ENCODE measurements around the gene IFT20. TPM values are rescaled to one million over a fixed set of nuclear protein-coding genes. Genes with fewer than 3 reads are reported as not detected.

Gene IFT20
- total RNA-seq, 2 experiments from 2014 or later: 52.6 to 53.1 TPM

- H3K27ac Mint-ChIP-seq: peak overlapping the region; percentile 64
- TF ChIP-seq CTCF (IDR thresholded peaks at IDR 0.05): no peak
- ChIA-PET POLR2A (interaction anchor here (0.6 to 4.9 kb wide), 13 partner anchors 14 to 344 kb away, joined by 3 to 31 read pairs (median 4); partner anchors contain the start of genes ALDOC, BLTP2, IFT20 and NEK8), CTCF (interaction anchor here (1.3 kb wide), 1 partner anchor 49 kb away, joined by 4 read pairs; the partner anchor contains the start of genes IFT20 and TNFAIP1)
- DNase-seq (peak in 13 of 14 experiments; percentile 44 to 78 (median 58)), ATAC-seq (ENCODE audit: poor library complexity) (peak; percentile 93)
- H3K36me3 Mint-ChIP-seq (ENCODE audit: low read depth): peaks cover 20% of the 10 kb centered on the region
- no peaks in the 10 kb centered on the region for H3K27me3 ChIP-seq (ENCODE audit: control insufficient read depth in 1 of 2, insufficient read depth in 2 of 2, low read length in 2 of 2)
- no peaks in the 10 kb centered on the region for H3K9me3 ChIP-seq (ENCODE audit: control insufficient read depth in 1 of 2, insufficient read depth in 1 of 2, low read length in 2 of 2)
- H3K4me3 ChIP-seq (ENCODE audit: low read length): peak overlapping the region; percentile 94
- peaks cover 36% of the 10 kb centered on the region for H3K4me1 Mint-ChIP-seq (ENCODE audit: low read depth)
- peak overlapping the region; percentile 94 for H3K4me3 Mint-ChIP-seq
- peaks cover 29% of the 10 kb centered on the region for H3K4me1 ChIP-seq (ENCODE audit: insufficient read depth, low read length)
- H3K27me3 Mint-ChIP-seq: peaks cover 8% of the 10 kb centered on the region
- peak overlapping the region in 1 of 2 donors; percentile 17 for H3K27ac ChIP-seq (ENCODE audit: low read depth in 1 of 2, low read length in 2 of 2)
- no peaks in the 10 kb centered on the region for H3K9me3 Mint-ChIP-seq
- intact Hi-C loops (cut with DNase I, micrococcal nuclease): loop anchor here in 1 of 2 experiments (10.0 kb wide), 1 partner anchor 160 kb away; no protein-coding TSS in a partner anchor
- H3K36me3 ChIP-seq (ENCODE audit: insufficient read depth, low read length): peaks cover 15% of the 10 kb centered on the region
Measured at GRCh38 chr17:28384281-28385036, 49.2 kb upstream of the IFT20 start.

GRCh38 chr17:28381141-28381825 lies 46.0 kb upstream of the IFT20 start:
- intact Hi-C loops (cut with DNase I, micrococcal nuclease): loop anchor here in 1 of 2 experiments (10.0 kb wide), 1 partner anchor 164 kb away; no protein-coding TSS in a partner anchor
- CTCF ChIA-PET: no interaction called here

More at GRCh38 chr17:28381141-28381825, 46.0 kb upstream of the IFT20 start:
- no peaks in the 10 kb centered on the region for H3K36me3 ChIP-seq (ENCODE audit: insufficient read depth, low read length)
- no peak overlapping the region for H3K4me3 ChIP-seq (ENCODE audit: low read length)
- Mint-ChIP-seq H3K4me1 (ENCODE audit: low read depth) (peaks cover 44% of the 10 kb centered on the region), H3K9me3 (no peaks in the 10 kb centered on the region), H3K4me3 (peak overlapping the region; percentile 73), H3K36me3 (ENCODE audit: low read depth) (peaks cover 5% of the 10 kb centered on the region), H3K27ac (no peak overlapping the region), H3K27me3 (peaks cover 8% of the 10 kb centered on the region)
- H3K4me1 ChIP-seq (ENCODE audit: insufficient read depth, low read length): peaks cover 29% of the 10 kb centered on the region
- no peak for ATAC-seq (ENCODE audit: poor library complexity)
- POLR2A ChIA-PET: no interaction called here
- no peaks in the 10 kb centered on the region for H3K9me3 ChIP-seq (ENCODE audit: control insufficient read depth in 1 of 2, insufficient read depth in 1 of 2, low read length in 2 of 2)
- DNase-seq: peak in 3 of 14 experiments; percentile 13 to 42 (median 35)
- no peak for TF ChIP-seq CTCF (IDR thresholded peaks at IDR 0.05)
- no peaks in the 10 kb centered on the region for H3K27me3 ChIP-seq (ENCODE audit: control insufficient read depth in 1 of 2, insufficient read depth in 2 of 2, low read length in 2 of 2)
- no peak overlapping the region for H3K27ac ChIP-seq (ENCODE audit: low read depth in 1 of 2, low read length in 2 of 2)
